Gastrocnemius medialis (tissue), 4 donors: Measurements from ENCODE around the gene BCL7B.

ENCODE experiments used
- CTCF ChIP-seq, 5 experiments: fragments of 450-650 bp in 3 of 5; fragments of 200-600 bp in 2 of 5; sonication (generic) in 2 of 5; IDR thresholded peaks in 4 of 5; conservative IDR thresholded peaks in 1 of 5; 1 replicate in 4 of 5; 2 replicates in 1 of 5; pipeline ENCODE4 v1.5.1; 2016 to 2019; ENCODE audit warnings: antibody characterized with exemption in 5 of 5, mild to moderate bottlenecking in 3 of 5, moderate library complexity in 3 of 5
- POLR2A ChIP-seq, 2 donors: fragments of 450-650 bp; IDR thresholded peaks; one replicate each; pipeline ENCODE4 v1.6.1; 2017; ENCODE audit warnings: antibody characterized with exemption in 2 of 2, mild to moderate bottlenecking in 2 of 2, moderate library complexity in 2 of 2

- TF ChIP-seq CTCF (IDR thresholded peaks at IDR 0.05 in 4 of 5, conservative IDR thresholded peaks at IDR 0.05 in 1 of 5) = no peak
- no peak for TF ChIP-seq POLR2A (IDR thresholded peaks at IDR 0.05)
Measured at GRCh38 chr7:73520673-73521635, 36.5 kb downstream of the BCL7B start.
